ENCODE results near the gene HEATR5A. TPM values are rescaled to one million over a fixed set of nuclear protein-coding genes. Genes with fewer than 3 reads are reported as not detected.
A peak's percentile ranks its signal among the peaks of the same experiment; 100 is the strongest.

Gene HEATR5A
- total and polyA plus RNA-seq, 2 of the 13 experiments (the other 11 are each of a cell fraction or from before 2014, with no cell fraction given) = 36.4 to 105 TPM

- TF ChIP-seq, protein P1, sequence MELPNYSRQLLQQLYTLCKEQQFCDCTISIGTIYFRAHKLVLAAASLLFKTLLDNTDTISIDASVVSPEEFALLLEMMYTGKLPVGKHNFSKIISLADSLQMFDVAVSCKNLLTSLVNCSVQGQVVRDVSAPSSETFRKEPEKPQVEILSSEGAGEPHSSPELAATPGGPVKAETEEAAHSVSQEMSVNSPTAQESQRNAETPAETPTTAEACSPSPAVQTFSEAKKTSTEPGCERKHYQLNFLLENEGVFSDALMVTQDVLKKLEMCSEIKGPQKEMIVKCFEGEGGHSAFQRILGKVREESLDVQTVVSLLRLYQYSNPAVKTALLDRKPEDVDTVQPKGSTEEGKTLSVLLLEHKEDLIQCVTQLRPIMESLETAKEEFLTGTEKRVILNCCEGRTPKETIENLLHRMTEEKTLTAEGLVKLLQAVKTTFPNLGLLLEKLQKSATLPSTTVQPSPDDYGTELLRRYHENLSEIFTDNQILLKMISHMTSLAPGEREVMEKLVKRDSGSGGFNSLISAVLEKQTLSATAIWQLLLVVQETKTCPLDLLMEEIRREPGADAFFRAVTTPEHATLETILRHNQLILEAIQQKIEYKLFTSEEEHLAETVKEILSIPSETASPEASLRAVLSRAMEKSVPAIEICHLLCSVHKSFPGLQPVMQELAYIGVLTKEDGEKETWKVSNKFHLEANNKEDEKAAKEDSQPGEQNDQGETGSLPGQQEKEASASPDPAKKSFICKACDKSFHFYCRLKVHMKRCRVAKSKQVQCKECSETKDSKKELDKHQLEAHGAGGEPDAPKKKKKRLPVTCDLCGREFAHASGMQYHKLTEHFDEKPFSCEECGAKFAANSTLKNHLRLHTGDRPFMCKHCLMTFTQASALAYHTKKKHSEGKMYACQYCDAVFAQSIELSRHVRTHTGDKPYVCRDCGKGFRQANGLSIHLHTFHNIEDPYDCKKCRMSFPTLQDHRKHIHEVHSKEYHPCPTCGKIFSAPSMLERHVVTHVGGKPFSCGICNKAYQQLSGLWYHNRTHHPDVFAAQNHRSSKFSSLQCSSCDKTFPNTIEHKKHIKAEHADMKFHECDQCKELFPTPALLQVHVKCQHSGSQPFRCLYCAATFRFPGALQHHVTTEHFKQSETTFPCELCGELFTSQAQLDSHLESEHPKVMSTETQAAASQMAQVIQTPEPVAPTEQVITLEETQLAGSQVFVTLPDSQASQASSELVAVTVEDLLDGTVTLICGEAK (IDR thresholded peaks at IDR 0.05) = no peak
- TF ChIP-seq, protein P1 (CRISPR knock-in tag; IDR thresholded peaks at IDR 0.05) = peak; percentile 56; the same call in 1 of the 2 replicates
- TF ChIP-seq, protein P2, sequence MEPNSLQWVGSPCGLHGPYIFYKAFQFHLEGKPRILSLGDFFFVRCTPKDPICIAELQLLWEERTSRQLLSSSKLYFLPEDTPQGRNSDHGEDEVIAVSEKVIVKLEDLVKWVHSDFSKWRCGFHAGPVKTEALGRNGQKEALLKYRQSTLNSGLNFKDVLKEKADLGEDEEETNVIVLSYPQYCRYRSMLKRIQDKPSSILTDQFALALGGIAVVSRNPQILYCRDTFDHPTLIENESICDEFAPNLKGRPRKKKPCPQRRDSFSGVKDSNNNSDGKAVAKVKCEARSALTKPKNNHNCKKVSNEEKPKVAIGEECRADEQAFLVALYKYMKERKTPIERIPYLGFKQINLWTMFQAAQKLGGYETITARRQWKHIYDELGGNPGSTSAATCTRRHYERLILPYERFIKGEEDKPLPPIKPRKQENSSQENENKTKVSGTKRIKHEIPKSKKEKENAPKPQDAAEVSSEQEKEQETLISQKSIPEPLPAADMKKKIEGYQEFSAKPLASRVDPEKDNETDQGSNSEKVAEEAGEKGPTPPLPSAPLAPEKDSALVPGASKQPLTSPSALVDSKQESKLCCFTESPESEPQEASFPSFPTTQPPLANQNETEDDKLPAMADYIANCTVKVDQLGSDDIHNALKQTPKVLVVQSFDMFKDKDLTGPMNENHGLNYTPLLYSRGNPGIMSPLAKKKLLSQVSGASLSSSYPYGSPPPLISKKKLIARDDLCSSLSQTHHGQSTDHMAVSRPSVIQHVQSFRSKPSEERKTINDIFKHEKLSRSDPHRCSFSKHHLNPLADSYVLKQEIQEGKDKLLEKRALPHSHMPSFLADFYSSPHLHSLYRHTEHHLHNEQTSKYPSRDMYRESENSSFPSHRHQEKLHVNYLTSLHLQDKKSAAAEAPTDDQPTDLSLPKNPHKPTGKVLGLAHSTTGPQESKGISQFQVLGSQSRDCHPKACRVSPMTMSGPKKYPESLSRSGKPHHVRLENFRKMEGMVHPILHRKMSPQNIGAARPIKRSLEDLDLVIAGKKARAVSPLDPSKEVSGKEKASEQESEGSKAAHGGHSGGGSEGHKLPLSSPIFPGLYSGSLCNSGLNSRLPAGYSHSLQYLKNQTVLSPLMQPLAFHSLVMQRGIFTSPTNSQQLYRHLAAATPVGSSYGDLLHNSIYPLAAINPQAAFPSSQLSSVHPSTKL (CRISPR knock-in tag; IDR thresholded peaks at IDR 0.05) = peak; percentile 51
- TF ChIP-seq ZNF484 (CRISPR knock-in tag; IDR thresholded peaks at IDR 0.05; ENCODE audit: borderline replicate concordance, low read depth) (no peak), ZNF143 (CRISPR knock-in tag; IDR thresholded peaks at IDR 0.05) (peak; percentile 42; the same call in 1 of the 2 replicates), TARDBP (CRISPR knock-in tag; IDR thresholded peaks at IDR 0.05) (no peak), DBP (CRISPR knock-in tag; IDR thresholded peaks at IDR 0.05; ENCODE audit: not compliant biosample characterization) (peak; percentile 46), SOX6 (IDR thresholded peaks at IDR 0.05) (no peak), SOX6 (CRISPR knock-in tag; IDR thresholded peaks at IDR 0.05) (peak; percentile 84), ZNF549 (CRISPR knock-in tag; IDR thresholded peaks at IDR 0.05) (0 out of 2 replicates have a peak, but pooled peaks have one; percentile 49), ZNF333 (CRISPR knock-in tag; IDR thresholded peaks at IDR 0.05; ENCODE audit: borderline replicate concordance) (no peak), ZNF354B (CRISPR knock-in tag; IDR thresholded peaks at IDR 0.05) (no peak)
- TF ChIP-seq, protein P3, sequence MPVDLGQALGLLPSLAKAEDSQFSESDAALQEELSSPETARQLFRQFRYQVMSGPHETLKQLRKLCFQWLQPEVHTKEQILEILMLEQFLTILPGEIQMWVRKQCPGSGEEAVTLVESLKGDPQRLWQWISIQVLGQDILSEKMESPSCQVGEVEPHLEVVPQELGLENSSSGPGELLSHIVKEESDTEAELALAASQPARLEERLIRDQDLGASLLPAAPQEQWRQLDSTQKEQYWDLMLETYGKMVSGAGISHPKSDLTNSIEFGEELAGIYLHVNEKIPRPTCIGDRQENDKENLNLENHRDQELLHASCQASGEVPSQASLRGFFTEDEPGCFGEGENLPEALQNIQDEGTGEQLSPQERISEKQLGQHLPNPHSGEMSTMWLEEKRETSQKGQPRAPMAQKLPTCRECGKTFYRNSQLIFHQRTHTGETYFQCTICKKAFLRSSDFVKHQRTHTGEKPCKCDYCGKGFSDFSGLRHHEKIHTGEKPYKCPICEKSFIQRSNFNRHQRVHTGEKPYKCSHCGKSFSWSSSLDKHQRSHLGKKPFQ (CRISPR knock-in tag; IDR thresholded peaks at IDR 0.05; ENCODE audit: insufficient replicate concordance) = peak; percentile 78
These were observed 123.2 kb downstream of the HEATR5A start (continued) for GRCh38 chr14:31297112-31297511.
